K562 (cell line): ENCODE measurements around the gene SLA2. TPM values are rescaled to one million over a fixed set of nuclear protein-coding genes. Genes with fewer than 3 reads are reported as not detected.

Source experiments
- ATAC-seq: fragments of 200-7000 bp; cut with Tn5 transposase; 3 replicates; pipeline ENCODE4 v1.9.1; 2020; ENCODE audit warnings: moderate library complexity
- BruUV-seq: library from RNA; stranded (reverse); fragments of 400-500 nt; replicated peaks from 2 replicates; lab custom pipeline; 2021; lab: Mats Ljungman, UMichigan
- CTCF ChIA-PET: fragments of 300-600 bp; formaldehyde crosslinking; extraction: SDS; loops from one replicate; lab custom pipeline; 2021; ENCODE audit warnings: low intra/inter-chr PET ratio; lab: Yijun Ruan, JAX
- POLR2A ChIA-PET: fragments of 300-600, 350-650 bp; sonication (Branson Sonifier 250); formaldehyde crosslinking; extraction: SDS; loops from one replicate; lab custom pipeline; 2021; ENCODE audit warnings: antibody characterized with exemption, inconsistent platforms; lab: Yijun Ruan, JAX
- DNase-seq, 4 experiments: peaks; one replicate each; pipeline versions ENCODE4 v3.0.0 to v3.0.0-alpha.2; 2011 to 2018; ENCODE audit warnings: low spot score in 3 of 4, mixed read lengths in 3 of 4; ENCODE audit errors: extremely low read depth in 1 of 4
- FAIRE-seq: peaks from 2 replicates; lab custom pipeline; 2011; peaks lifted over from hg19 to GRCh38; lab: Jason Lieb, UNC
- H2AFZ ChIP-seq: 2 replicates; pipeline ENCODE4 v1.6.0; 2011; ENCODE audit warnings: low read depth, low read length, control low read depth, inconsistent platforms
- H3K27ac ChIP-seq: fragments of 200-600 bp; 3 replicates; pipeline ENCODE4 v1.8.0; 2011; ENCODE audit warnings: low read depth, mild to moderate bottlenecking, control low read depth, inconsistent platforms, low read length, moderate library complexity, mixed read lengths; ENCODE audit errors: extremely low read depth
- H3K27me3 ChIP-seq, 2 experiments: fragments of 300-600 bp in 1 of 2; 2 replicates in 1 of 2; 3 replicates in 1 of 2; pipeline versions ENCODE4 v1.6.0 to v1.8.0; 2011; ENCODE audit warnings: inconsistent platforms in 2 of 2, low read length in 2 of 2, mild to moderate bottlenecking in 1 of 2, mixed read lengths in 1 of 2, moderate library complexity in 1 of 2; ENCODE audit not compliant: control insufficient read depth in 2 of 2, insufficient read depth in 2 of 2
- H3K36me3 ChIP-seq: fragments of 300-600 bp; 3 replicates; pipeline ENCODE4 v1.8.0; 2011; ENCODE audit warnings: mild to moderate bottlenecking, low read length, inconsistent platforms; ENCODE audit not compliant: control insufficient read depth, insufficient read depth
- H3K4me1 ChIP-seq, 2 experiments: fragments of 200-600 bp in 1 of 2; replicated peaks in 1 of 2; 2 replicates in 1 of 2; 3 replicates in 1 of 2; pipeline versions ENCODE4 v1.5.1 to v1.8.0; 2011; ENCODE audit warnings: inconsistent platforms in 2 of 2, low read length in 2 of 2, mild to moderate bottlenecking in 1 of 2, mixed read lengths in 1 of 2, moderate library complexity in 1 of 2; ENCODE audit not compliant: control insufficient read depth in 2 of 2, insufficient read depth in 2 of 2
- H3K4me2 ChIP-seq: 2 replicates; pipeline ENCODE4 v1.6.1; 2011; ENCODE audit warnings: low read length, control low read depth, inconsistent platforms, mixed read lengths; ENCODE audit not compliant: insufficient read depth
- H3K4me3 ChIP-seq: fragments of 200-600 bp; sonication (generic), shearing (Covaris generic); 2 replicates; pipeline ENCODE4 v1.5.1; 2016; ENCODE audit warnings: control low read depth, inconsistent platforms
- H3K79me2 ChIP-seq: fragments of 200-600 bp; 3 replicates; pipeline ENCODE4 v1.8.0; 2011; ENCODE audit warnings: low read length, inconsistent platforms; ENCODE audit not compliant: control insufficient read depth, insufficient read depth
- H3K9ac ChIP-seq, 2 experiments: 2 replicates each; pipeline versions ENCODE4 v1.6.0 to v1.6.1; 2011; ENCODE audit warnings: low read depth in 2 of 2, low read length in 2 of 2, control low read depth in 1 of 2, inconsistent platforms in 1 of 2, mild to moderate bottlenecking in 1 of 2, mixed read lengths in 1 of 2; ENCODE audit not compliant: insufficient read depth in 1 of 2
- H3K9me1 ChIP-seq: one replicate; pipeline ENCODE4 v1.6.0; 2011; ENCODE audit warnings: inconsistent platforms, mild to moderate bottlenecking, low read length, moderate library complexity; ENCODE audit not compliant: control insufficient read depth, insufficient read depth
- H3K9me3 ChIP-seq: replicated peaks from 2 replicates; pipeline ENCODE4 v1.5.1; 2011; ENCODE audit warnings: low read depth, low read length, inconsistent platforms; ENCODE audit not compliant: control insufficient read depth, insufficient read depth
- H4K20me1 ChIP-seq: replicated peaks from 2 replicates; pipeline ENCODE4 v1.6.1; 2011; ENCODE audit warnings: low read length, inconsistent platforms, mixed read lengths; ENCODE audit not compliant: control insufficient read depth, insufficient read depth
- BRCA1 ChIP-seq, 2 experiments: fragments of 450-650 bp in 1 of 2; sonication (generic) in 1 of 2; formaldehyde crosslinking in 1 of 2; IDR thresholded peaks; 2 replicates each; pipeline versions ENCODE4 v1.5.0 to v1.6.1; 2017 to 2020; ENCODE audit warnings: mild to moderate bottlenecking in 1 of 2, missing genetic modification reagents in 1 of 2
- CBFA2T2 ChIP-seq: fragments of 450-650 bp; conservative IDR thresholded peaks from 2 replicates; pipeline ENCODE4 v1.6.1; 2017; ENCODE audit warnings: mild to moderate bottlenecking
- EP400 ChIP-seq: fragments of 450-650 bp; IDR thresholded peaks from 2 replicates; pipeline ENCODE4 v1.6.1; 2017; ENCODE audit warnings: antibody characterized with exemption, mild to moderate bottlenecking, moderate library complexity
- ETV5 ChIP-seq: sonication (generic); formaldehyde crosslinking; IDR thresholded peaks from 2 replicates; pipeline ENCODE4 v1.4.0; 2020; ENCODE audit warnings: low read depth, mild to moderate bottlenecking, missing genetic modification reagents
- HBP1 ChIP-seq: fragments of 450-650 bp; formaldehyde crosslinking; IDR thresholded peaks from 2 replicates; pipeline ENCODE4 v1.4.0; 2022; ENCODE audit warnings: missing genetic modification characterization
- IRF2 ChIP-seq: sonication (generic); formaldehyde crosslinking; IDR thresholded peaks from 2 replicates; pipeline ENCODE4 v1.8.1; 2022; ENCODE audit warnings: mild to moderate bottlenecking, missing genetic modification reagents
- MNT ChIP-seq, 2 experiments: fragments of 450-650 bp; conservative IDR thresholded peaks; 2 replicates each; pipeline ENCODE4 v1.6.1; 2017; ENCODE audit warnings: mild to moderate bottlenecking in 2 of 2, moderate library complexity in 2 of 2
- NR2C1 ChIP-seq, 2 experiments: fragments of 450-650 bp; IDR thresholded peaks; 2 replicates each; pipeline ENCODE4 v1.6.1; 2017; ENCODE audit warnings: mild to moderate bottlenecking in 2 of 2, antibody characterized with exemption in 1 of 2, inconsistent platforms in 1 of 2, missing compliant biosample characterization in 1 of 2, missing genetic modification characterization in 1 of 2
- PCBP2 ChIP-seq: fragments of 200-400 bp; formaldehyde crosslinking; IDR thresholded peaks from 2 replicates; pipeline ENCODE4 v1.6.1; 2018; ENCODE audit warnings: low read length, low read depth, mild to moderate bottlenecking, moderate library complexity; ENCODE audit not compliant: poor library complexity, severe bottlenecking
- POLR2AphosphoS2 ChIP-seq: IDR thresholded peaks from 2 replicates; pipeline ENCODE4 v1.6.1; 2012; ENCODE audit warnings: low read length, improper control_type of control experiment
- RBM22 ChIP-seq: fragments of 200-400 bp; formaldehyde crosslinking; IDR thresholded peaks from 2 replicates; pipeline ENCODE4 v1.6.1; 2018; ENCODE audit warnings: low read length, low read depth; ENCODE audit not compliant: poor library complexity, severe bottlenecking
- RCOR1 ChIP-seq, 2 experiments: IDR thresholded peaks; 2 replicates each; pipeline ENCODE4 v1.6.1; 2012; ENCODE audit warnings: low read depth in 2 of 2, low read length in 2 of 2, borderline replicate concordance in 1 of 2, improper control_type of control experiment in 1 of 2
- SMAD2 ChIP-seq: fragments of 150-350 bp; IDR thresholded peaks from 2 replicates; pipeline ENCODE4 v1.6.1; 2014; ENCODE audit warnings: low read depth, mild to moderate bottlenecking, low read length
- ZFP1 ChIP-seq: fragments of 450-650 bp; formaldehyde crosslinking; IDR thresholded peaks from 2 replicates; pipeline ENCODE4 v1.4.0; 2020; ENCODE audit warnings: mild to moderate bottlenecking, mixed read lengths
- ZFX ChIP-seq: sonication (generic); formaldehyde crosslinking; IDR thresholded peaks from 2 replicates; pipeline ENCODE4 v1.8.0; 2022; ENCODE audit warnings: mild to moderate bottlenecking, missing genetic modification reagents, moderate library complexity
- ZNF398 ChIP-seq: fragments of 250-450 bp; sonication (Bioruptor Pico); IDR thresholded peaks from 2 replicates; pipeline ENCODE4 v1.8.0; 2021; ENCODE audit warnings: moderate library complexity, mild to moderate bottlenecking, inconsistent platforms
- ZNF586 ChIP-seq: fragments of 450-650 bp; formaldehyde crosslinking; conservative IDR thresholded peaks from 2 replicates; pipeline ENCODE4 v1.4.0; 2020; ENCODE audit warnings: mild to moderate bottlenecking, moderate library complexity
- WGBS: fragments of 100-300 bp; shearing (Covaris generic); methylation state at CpG from one replicate; pipeline ENCODE4 v1.1.6; 2016; ENCODE audit warnings: low coverage, mixed read lengths; ENCODE audit not compliant: insufficient coverage; ENCODE audit errors: missing lambda C conversion rate; 5-methylcytosine and 5-hydroxymethylcytosine counted together
- in situ Hi-C: fragments of 300-500 bp; cut with MboI; formaldehyde crosslinking; loops from 4 replicates; pipeline ENCODE4 v1.15.0; 2018; ENCODE audit warnings: inconsistent platforms, mixed read lengths
- intact Hi-C: fragments of 100-400 bp; cut with micrococcal nuclease; formaldehyde crosslinking; loops from 2 replicates; pipeline ENCODE4 v1.14.2; 2022
- polyA plus RNA-seq, 8 experiments: library from polyadenylated mRNA; depleted of rRNA in 4 of 8; stranded (reverse) in 5 of 8; unstranded in 3 of 8; fragments of >200 nt; fragmentation: Nextera tagmentation in 2 of 8; fragmentation: Illumina TruSeq in 1 of 8; extraction: Ambion mirVana in 2 of 8; extraction: Trizol in 1 of 8; gene quantifications; 2 replicates each; pipeline versions ENCODE4 v1.2.1 to v1.2.3, GENCODE V29; 2011 to 2014; ENCODE audit warnings: inconsistent platforms in 1 of 8, missing spikeins in 1 of 8
- total RNA-seq, 7 experiments: library from RNA; depleted of rRNA in 6 of 7; stranded (reverse); fragments of >200 nt in 6 of 7; fragmentation: Illumina TruSeq in 2 of 7; extraction: Trizol in 2 of 7; gene quantifications; 2 replicates each; pipeline versions ENCODE4 v1.2.1 to v1.2.3, GENCODE V29; 2011 to 2021; ENCODE audit warnings: low replicate concordance in 1 of 7

Gene SLA2
- total and polyA plus RNA-seq, 9 of the 15 experiments (the other 6 are each of a cell fraction or from before 2014, with no cell fraction given), result 0.07 TPM; not detected in 7

- WGBS, result 7% methylated on average over 19 of the region's 20 CpGs
- Histone ChIP-seq H3K9ac (peak overlapping the region; percentile 81 to 83), H3K27me3 (no peaks in the 10 kb centered on the region), H3K4me2 (peak overlapping the region; percentile 89), H3K9me1 (peaks cover 3% of the 10 kb centered on the region), H3K4me3 (peak overlapping the region; percentile 80), H4K20me1 (peaks cover 9% of the 10 kb centered on the region), H3K27ac (peak overlapping the region; percentile 92), H3K36me3 (peaks cover 10% of the 10 kb centered on the region; the same call in 2 of the 3 replicates), H3K4me1 (peaks cover 42 to 50% of the 10 kb centered on the region in 2 experiments), H2AFZ (peak overlapping the region; percentile 94), H3K79me2 (peaks cover 32% of the 10 kb centered on the region), H3K9me3 (no peaks in the 10 kb centered on the region)
- ATAC-seq (peak; percentile 38), FAIRE-seq (peak; percentile 83), DNase-seq (peak; percentile 39 to 67 (median 45))
- in situ Hi-C loops (no loop called here), intact Hi-C loops (loop anchor here (5.0 kb wide), 1 partner anchor 380 kb away; the partner anchor contains the start of gene SAMHD1)
- BruUV-seq, result TSS peak; percentile 95
- ChIA-PET CTCF (interaction anchor here (0.8 kb wide), 1 partner anchor 16 kb away, joined by 3 read pairs; no protein-coding TSS in a partner anchor), POLR2A (interaction anchor here (1.0 kb wide), 1 partner anchor 32 kb away, joined by 3 read pairs; no protein-coding TSS in a partner anchor)
- no peak for TF ChIP-seq HBP1 (CRISPR knock-in tag)
- TF ChIP-seq POLR2AphosphoS2, result no peak
- no peak for TF ChIP-seq ZNF398 (CRISPR knock-in tag)
- no peak for TF ChIP-seq ZNF586 (CRISPR knock-in tag)
- TF ChIP-seq EP400, result no peak
- TF ChIP-seq ZFP1 (CRISPR knock-in tag), result no peak
- TF ChIP-seq RBM22, result no peak
- no peak for TF ChIP-seq SMAD2
- no peak for TF ChIP-seq MNT (conservative IDR thresholded peaks at IDR 0.05)
- no peak; the same call in 1 of the 2 replicates for TF ChIP-seq ETV5 (CRISPR knock-in tag)
- no peak for TF ChIP-seq CBFA2T2
- TF ChIP-seq ZFX (CRISPR knock-in tag), result no peak
- no peak for TF ChIP-seq BRCA1 (IDR thresholded peaks at IDR 0.05)
- TF ChIP-seq BRCA1 (CRISPR knock-in tag; IDR thresholded peaks at IDR 0.05), result peak; percentile 62; the same call in 1 of the 2 replicates
- TF ChIP-seq PCBP2, result no peak
- TF ChIP-seq IRF2 (CRISPR knock-in tag), result no peak
- TF ChIP-seq NR2C1 (IDR thresholded peaks at IDR 0.05), result no peak
- 0 out of 2 replicates have a peak, but pooled peaks have one; percentile 31 for TF ChIP-seq NR2C1 (tag; IDR thresholded peaks at IDR 0.05)
- TF ChIP-seq RCOR1 (IDR thresholded peaks at IDR 0.05; ENCODE audit: borderline replicate concordance in 1 of 2, low read depth in 2 of 2, low read length in 2 of 2), result no peak
Measured at GRCh38 chr20:36572701-36573102, 73.3 kb downstream of the SLA2 start.
